NCI-H128 (cell line): ENCODE data around the gene PLEKHH1.
A peak's percentile ranks its signal among the peaks of the same experiment; 100 is the strongest.
"Not testable (repeated sequence)": the region's sequence is repeated elsewhere in the genome, so short reads cannot be mapped to it uniquely, and the experiment has no call there.

Experiments used
- DNase-seq: peaks from one replicate; lab custom pipeline; 2025; ENCODE audit not compliant: unreplicated experiment; lab: John Stamatoyannopoulos, UW

The PLEKHH1 gene

DNA sequence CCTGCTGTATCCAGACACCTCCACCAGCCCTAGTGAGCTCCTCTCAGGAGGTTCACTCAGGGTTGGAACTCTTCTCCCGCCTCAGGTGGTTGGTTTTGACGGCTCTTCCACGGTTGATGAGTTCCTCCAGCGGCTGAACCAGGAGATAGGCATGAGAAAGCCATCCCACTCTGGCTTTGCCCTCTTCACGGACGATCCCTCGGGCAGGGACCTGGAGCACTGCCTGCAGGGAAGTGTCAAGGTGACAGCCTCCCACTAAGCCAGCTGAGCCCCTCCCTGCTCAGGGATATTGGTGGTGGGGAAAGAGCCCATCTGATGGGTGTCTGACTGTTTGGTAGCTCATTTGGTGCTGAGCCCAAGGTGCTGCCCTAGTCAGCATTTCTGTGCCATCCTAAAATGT lies 46.5 kb downstream of the PLEKHH1 start:
- no peak for DNase-seq

DNA sequence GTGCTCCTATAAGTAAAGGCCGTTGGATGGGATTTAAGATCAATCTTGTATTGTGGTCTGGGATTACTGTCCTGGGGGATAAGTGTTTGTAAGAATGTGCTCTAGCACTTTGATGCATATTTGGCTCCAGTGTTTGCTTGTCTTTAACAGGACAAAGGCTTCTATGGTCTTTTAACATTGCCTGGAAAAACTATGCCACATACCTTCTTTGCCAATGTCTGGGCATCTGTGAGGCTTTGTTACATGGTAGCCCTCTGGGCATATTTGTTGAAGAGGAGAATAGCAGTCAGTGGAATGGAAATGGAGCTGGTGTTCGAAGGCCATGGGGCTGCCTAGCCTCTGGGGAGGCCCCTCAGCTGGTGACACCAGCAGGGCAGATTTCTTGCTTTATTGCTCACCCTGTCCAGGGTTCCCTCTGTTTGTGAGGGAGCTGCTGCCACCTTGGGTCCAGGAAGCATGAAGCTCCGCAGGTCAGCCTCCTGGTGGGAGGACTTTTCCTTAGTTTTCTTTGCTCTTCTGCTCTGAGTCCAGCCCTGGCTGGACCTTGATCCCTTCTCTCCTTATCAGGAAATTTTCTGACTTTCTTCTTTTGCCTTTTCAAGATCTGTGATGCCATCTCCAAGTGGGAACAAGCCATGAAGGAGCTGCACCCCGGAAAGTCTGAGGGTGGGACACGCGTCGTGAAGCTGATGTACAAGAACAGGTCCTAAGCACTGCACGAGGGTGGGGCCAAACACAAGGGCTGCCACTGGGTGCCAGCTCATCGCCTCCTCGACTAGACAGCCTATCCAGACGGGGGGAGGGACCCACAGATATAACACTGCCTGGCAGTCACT lies 47.5 kb downstream of the PLEKHH1 start:
- DNase-seq: no peak

DNA sequence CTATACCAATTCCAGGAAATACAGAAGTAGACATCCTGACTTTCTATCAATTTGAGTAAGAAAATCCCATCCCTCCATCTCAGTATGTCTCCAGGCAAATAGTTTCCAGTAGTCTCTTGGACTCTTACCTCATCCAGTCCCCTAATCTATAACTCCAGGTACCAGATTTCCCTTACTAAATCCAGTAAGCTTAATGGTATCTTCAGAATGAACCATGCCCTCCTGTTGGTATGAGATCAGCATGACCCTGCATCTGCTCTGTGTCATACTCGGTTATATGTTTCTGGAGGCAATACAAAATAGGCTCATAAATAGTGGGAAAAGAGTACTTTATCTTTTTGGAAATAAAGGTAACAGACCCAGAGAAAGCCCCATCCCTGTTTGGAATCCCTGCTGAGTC lies 48.6 kb downstream of the PLEKHH1 start:
- no peak for DNase-seq

DNA sequence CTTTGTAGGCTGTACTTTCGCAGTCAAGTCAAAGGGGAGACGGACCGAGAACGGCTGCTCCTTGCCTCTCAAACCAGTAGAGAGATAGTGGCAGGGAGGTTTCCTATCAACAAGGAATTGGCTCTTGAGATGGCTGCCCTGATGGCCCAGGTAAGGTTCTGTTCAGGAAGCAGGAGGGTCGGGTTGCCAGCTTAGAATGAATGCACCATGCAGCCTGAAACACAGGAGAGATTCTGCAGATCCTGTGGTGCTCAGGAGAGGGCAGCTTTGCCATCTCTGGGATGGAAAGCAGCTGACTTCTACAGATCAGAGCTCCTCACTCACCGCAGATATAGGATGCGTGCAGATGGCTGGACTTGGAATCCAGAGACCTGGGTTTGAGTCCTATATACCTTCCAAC lies 49.0 kb downstream of the PLEKHH1 start:
- DNase-seq: no peak

DNA sequence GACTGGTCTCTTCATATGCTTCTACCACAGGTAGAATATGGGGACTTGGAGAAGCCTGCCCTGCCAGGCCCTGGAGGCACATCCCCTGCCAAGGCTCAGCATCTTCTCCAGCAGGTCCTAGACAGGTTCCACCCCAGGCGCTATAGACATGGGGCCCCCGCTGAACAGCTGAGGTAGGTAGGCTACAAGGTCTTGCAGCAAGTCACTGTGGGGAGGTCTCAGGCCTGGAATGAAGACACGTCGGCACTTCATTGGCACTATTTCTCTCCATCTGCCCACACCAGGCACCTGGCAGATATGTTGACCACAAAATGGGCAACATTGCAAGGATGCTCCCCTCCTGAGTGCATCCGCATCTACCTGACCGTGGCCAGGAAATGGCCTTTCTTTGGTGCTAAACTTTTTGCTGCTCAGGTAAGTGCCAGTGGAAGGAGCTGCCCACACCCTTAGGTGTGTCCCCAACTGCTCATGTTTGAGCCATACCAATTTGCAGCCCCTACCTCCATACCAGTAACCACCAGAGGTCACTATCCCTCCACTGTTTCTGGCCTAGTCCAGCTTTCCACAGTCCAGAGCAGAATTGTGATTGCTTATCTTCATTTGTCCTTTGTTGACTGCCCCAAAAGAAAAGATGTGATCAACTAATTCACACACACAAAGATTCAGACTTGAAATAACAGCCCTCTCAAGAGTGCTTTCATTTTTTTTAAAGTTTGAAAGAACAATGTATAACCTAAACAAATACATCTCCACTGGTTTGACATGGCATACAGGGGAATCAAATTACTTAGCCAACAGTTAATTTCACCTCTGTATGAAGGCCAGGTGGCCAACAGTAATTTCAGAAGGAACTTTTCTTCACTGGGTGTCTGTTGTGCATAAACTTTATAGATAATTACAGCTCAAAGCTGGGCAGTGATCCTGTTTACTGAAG lies 50.9 kb downstream of the PLEKHH1 start:
- peak; percentile 8 for DNase-seq

DNA sequence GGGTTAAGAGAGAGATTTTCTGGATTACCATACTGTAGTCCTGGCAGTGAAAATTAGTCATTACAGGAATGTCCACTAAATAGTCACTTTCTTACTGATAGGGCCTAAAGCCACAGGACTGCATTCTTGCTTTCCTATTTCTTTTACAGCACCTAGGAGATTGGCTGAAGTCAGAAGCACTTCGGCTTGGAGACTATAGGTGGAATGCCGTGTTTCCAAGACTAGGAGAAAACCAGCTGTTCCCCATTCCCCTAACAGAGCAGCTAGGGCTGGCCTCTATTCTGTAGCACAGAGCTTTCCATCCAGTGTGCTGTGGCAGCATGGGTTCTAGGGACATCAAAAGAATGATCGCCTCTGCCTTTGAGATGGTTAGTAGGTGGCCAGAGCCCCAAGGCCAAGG lies 51.9 kb downstream of the PLEKHH1 start:
- no peak for DNase-seq

DNA sequence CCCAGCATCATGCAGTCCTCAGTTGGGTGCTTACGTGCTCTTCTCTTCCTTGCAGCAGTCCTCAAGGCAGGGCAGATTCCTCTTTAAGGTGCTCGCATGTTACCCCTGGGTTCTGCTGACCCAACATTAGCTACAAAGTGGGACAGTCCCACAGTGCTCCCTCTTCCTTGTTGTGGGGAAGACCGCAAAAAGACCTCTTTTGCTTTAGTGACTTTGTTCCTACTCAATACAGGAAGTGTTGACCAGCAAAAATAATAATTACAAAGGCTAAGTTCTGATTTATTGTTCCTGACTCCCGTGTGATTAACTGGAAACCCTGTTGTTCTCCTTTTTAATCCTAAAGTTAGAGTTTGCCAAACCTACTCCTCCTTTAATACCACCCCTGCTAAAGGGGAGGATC lies 53.3 kb downstream of the PLEKHH1 start:
- DNase-seq: no peak

DNA sequence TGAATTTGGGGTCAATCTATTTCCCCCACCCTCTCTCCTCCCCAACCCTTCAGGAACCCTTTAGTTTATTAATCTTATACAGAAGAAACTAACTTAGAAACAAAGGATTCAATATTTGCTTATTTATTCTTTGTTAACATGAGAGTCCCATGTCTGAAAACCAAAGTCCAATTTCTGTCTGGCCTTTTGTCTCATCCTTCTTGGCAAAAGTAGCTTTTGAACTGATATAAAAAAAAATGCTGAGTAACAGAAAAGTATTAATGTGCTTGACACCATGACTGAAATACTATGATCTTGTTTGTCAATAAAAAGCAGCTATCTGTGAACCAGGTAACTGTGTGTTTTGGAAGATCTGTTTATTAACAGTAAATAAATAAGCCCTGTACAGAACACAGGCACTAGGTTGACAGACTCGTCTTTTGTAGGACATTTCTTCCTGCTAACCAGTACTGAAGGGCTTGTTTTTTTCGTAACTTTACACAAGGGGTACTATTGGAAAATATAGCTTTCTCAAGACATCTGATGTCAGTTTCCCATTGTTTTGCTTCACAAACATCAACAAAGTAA lies 56.2 kb downstream of the PLEKHH1 start:
- no peak for DNase-seq

- DNase-seq: not testable (repeated sequence)
These were observed 60.6 kb downstream of the PLEKHH1 start for GRCh38 chr14:67593650-67594049.

- DNase-seq: no peak
These were observed 62.3 kb downstream of the PLEKHH1 start for GRCh38 chr14:67595392-67595791.

GRCh38 chr14:67599698-67600561 lies 66.8 kb downstream of the PLEKHH1 start, which contains the start of gene PIGH:
PIGH (minus strand) TSS chr14:67600268; CDS start chr14:67600203, 65 bp downstream.
- DNase-seq: peak; percentile 53

DNA sequence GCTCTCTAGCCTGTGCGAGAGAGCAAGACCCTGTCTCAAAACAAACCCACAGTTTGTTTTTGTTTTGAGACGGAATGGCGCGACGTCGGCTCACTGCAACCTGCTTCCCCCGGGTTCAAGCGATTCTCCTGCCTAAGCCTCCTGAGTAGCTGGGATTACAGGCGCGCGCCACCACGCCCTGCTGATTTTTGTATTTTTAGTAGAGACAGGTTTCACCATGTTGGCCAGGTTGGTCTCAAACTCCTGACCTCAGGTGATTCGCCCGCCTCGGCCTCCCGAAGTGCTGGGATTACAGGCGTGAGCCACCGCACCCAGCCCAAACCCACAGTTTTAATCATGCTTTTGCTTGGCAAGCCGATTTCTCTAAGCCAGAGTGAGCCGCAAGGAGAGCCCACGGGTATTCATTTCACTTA lies 67.5 kb downstream of the PLEKHH1 start:
- not testable (repeated sequence) for DNase-seq

- no peak for DNase-seq
These were observed 69.0 kb downstream of the PLEKHH1 start for GRCh38 chr14:67602076-67602475.

- no peak for DNase-seq
These were observed 70.0 kb downstream of the PLEKHH1 start for GRCh38 chr14:67602995-67603545.

DNA sequence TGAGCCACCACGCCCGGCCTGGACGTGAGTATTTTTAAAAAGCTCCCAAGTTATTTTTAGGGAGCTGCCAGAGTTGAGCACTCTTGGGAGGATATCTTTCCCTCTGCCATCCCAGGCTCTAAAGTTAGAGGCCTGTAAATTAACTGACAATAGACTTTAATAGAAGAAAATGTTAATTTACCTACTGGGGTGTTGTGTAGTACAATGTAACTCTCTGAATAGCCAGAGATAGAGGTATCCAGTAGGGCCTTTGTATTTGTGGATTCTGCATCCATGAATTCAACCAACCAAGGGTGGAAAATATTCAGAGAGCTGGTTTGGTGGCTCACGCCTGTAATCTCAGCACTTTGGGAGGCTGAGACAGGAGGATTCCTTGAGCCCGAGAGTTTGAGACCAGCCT lies 74.6 kb downstream of the PLEKHH1 start:
- no peak for DNase-seq

GRCh38 chr14:67609642-67610310 lies 76.7 kb downstream of the PLEKHH1 start:
- no peak for DNase-seq

DNA sequence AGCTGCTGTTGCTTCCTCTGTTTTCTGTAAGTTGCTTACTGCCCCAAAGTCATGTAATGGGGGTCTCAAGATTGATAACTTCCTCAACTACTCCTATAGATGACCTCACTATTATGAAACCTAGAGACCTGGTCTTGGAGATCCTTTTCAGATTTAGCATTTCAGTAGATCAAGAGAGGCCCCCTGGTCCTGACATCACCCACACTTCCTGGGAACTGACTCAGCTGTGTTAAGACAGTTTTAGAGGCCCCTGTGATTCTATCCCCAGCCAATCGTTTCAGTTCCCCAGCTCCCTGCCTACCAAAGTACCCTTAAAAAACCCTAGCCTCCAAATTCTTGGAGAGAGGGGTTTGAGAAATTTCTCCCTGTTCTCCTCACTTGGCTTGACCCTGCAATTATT lies 77.4 kb downstream of the PLEKHH1 start:
- DNase-seq: no peak

DNA sequence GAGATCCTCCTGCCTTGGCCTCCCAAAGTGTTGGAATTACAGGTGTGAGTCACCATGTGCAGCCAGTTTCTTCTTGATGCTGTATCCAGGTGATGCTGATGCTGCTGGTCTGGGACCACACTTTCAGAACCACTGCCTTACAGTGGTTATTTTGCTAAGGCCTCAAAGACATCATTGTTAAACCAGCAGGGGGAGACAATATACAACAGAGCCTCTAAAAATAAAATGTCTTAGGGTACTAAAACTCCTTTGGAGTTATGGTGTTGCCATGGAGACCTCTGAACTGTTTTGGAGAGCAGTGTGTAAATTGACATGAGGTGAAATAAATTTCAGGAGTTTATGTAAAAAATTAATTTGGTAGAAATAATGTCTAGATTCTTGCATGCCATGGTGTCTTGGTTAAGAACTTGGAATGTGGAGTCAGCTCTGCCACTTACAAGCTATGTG lies 85.5 kb downstream of the PLEKHH1 start:
- DNase-seq: no peak

DNA sequence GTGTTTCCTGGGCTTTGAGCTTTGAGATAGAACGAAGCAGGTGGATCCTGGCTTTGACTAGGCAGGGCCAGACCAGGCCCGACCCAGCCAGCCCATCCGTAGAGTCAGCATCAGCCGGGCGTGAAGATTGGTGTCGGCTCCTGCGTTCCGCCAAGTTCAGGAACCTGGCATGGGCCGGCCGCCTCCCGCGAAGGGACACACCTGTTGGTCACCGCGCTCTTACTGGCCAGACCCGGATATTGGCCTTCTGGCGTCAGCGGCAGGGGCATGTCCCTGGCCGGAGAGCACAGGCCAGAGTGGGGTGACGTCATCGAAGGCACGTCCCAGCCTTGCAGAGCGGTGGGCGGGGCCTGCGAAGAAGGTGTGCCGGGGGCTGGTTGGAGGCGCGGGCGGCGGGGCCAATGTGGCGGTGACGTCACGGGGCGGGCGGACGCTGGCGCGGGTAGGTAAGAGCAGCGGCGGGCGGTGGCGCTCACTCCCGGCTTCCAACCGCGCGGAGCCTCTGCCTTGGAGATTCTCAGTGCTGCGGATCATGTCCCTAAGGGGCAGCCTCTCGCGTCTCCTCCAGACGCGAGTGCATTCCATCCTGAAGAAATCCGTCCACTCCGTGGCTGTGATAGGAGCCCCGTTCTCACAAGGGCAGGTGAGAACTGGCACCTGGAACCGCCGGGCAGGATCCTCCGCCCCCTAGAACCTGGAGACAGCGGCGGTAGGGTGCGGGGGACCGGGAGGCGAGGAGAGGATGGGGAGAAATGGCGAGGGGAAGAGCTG lies 86.5 kb downstream of the PLEKHH1 start, which contains the start of gene ARG2:
Gene ARG2, plus strand, starts transcription at position 475 of the 771 bp plus-strand sequence. Its CDS starts 58 bp downstream, at position 533.
- peak; percentile 91 for DNase-seq
